Measurements from ENCODE around the gene GPRC5D.

DNA sequence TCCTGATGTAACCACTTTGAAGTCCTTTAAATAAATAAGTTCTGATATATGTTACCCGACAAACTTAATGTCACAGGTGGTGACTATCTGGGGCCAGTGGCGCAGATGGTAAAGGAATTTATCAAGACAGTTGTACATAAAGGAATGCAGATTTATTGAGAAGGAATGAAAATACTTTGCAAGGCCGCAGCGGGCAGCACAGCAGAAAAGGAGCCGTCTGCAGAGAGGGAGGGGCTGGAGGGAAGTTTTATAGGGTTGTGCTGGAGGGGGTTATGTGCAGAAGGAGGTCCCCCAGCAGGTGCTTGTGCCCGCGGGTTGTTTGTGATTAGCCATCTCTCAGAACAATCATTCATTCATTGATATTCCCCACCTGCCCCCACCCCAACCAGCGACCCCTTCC is 17.4 kb downstream of the GPRC5D start:
- TF ChIP-seq CTCF (IDR thresholded peaks at IDR 0.05; ENCODE audit: low read depth, low read length) (no peak), POLR2A (IDR thresholded peaks at IDR 0.05; ENCODE audit: extremely low read depth, insufficient read length) (no peak), MYC (IDR thresholded peaks at IDR 0.05; ENCODE audit: low read depth, low read length) (no peak)

All from NB4 (cell line).